Endothelial cell of umbilical vein (primary cell): ENCODE data around the gene OSBPL8. TPM values are rescaled to one million over a fixed set of nuclear protein-coding genes. Genes with fewer than 3 reads are reported as not detected.

Source experiments
- BruUV-seq: library from RNA; stranded (reverse); fragments of 400-500 nt; replicated peaks from 2 replicates; lab custom pipeline; 2021; lab: Mats Ljungman, UMichigan
- CTCF ChIA-PET: fragments of 300-600, 350-600 bp; sonication (Branson Sonifier 250); formaldehyde crosslinking; loops from one replicate; lab custom pipeline; 2021; ENCODE audit warnings: antibody characterized with exemption, inconsistent platforms; lab: Charles Lee
- POLR2A ChIA-PET: fragments of 300-600, 350-600 bp; sonication (Branson Sonifier 250); formaldehyde crosslinking; loops from one replicate; lab custom pipeline; 2021; ENCODE audit warnings: antibody characterized with exemption, inconsistent platforms; lab: Charles Lee
- DNase-seq: peaks from one replicate; pipeline ENCODE4 v3.0.0-alpha.2; 2011; ENCODE audit warnings: low read depth, low spot score
- FAIRE-seq: peaks from 2 replicates; lab custom pipeline; 2011; peaks lifted over from hg19 to GRCh38; lab: Jason Lieb, UNC
- H2AFZ ChIP-seq: 2 replicates; pipeline ENCODE4 v1.6.0; 2012; ENCODE audit warnings: low read depth, low read length, control low read depth, inconsistent platforms
- H3K27ac ChIP-seq: 2 replicates; pipeline ENCODE4 v1.5.1; 2011; ENCODE audit warnings: low read depth, mild to moderate bottlenecking, control low read depth, low read length, moderate library complexity; ENCODE audit not compliant: insufficient read depth
- H3K27me3 ChIP-seq, 2 experiments: 2 replicates each; pipeline versions ENCODE4 v1.6.0 to v1.6.1; 2011; ENCODE audit warnings: low read length in 2 of 2, mixed read lengths in 1 of 2; ENCODE audit not compliant: control insufficient read depth in 2 of 2, insufficient read depth in 2 of 2
- H3K36me3 ChIP-seq, 2 experiments: 2 replicates in 1 of 2; 3 replicates in 1 of 2; pipeline ENCODE4 v1.5.1; 2011; ENCODE audit warnings: low read length in 2 of 2, mild to moderate bottlenecking in 1 of 2, moderate library complexity in 1 of 2; ENCODE audit not compliant: control insufficient read depth in 2 of 2, insufficient read depth in 2 of 2; ENCODE audit errors: extremely low read depth in 1 of 2
- H3K4me1 ChIP-seq: 3 replicates; pipeline ENCODE4 v1.5.1; 2011; ENCODE audit warnings: mild to moderate bottlenecking, low read length; ENCODE audit not compliant: control insufficient read depth, insufficient read depth; ENCODE audit errors: extremely low read depth
- H3K4me2 ChIP-seq: 2 replicates; pipeline ENCODE4 v1.6.1; 2011; ENCODE audit warnings: low read length, control low read depth, mixed read lengths; ENCODE audit not compliant: insufficient read depth
- H3K4me3 ChIP-seq, 3 experiments: fragments of 200-600 bp in 1 of 3; sonication (generic), shearing (Covaris generic) in 1 of 3; replicated peaks in 1 of 3; 2 replicates each; pipeline ENCODE4 v1.5.1; 2011 to 2016; ENCODE audit warnings: control low read depth in 3 of 3, low read length in 3 of 3, mild to moderate bottlenecking in 2 of 3, inconsistent platforms in 1 of 3, low read depth in 1 of 3, moderate library complexity in 1 of 3; ENCODE audit not compliant: insufficient read depth in 1 of 3
- H3K79me2 ChIP-seq: 2 replicates; pipeline ENCODE4 v1.6.0; 2012; ENCODE audit warnings: low read length, inconsistent platforms; ENCODE audit not compliant: control insufficient read depth, insufficient read depth
- H3K9ac ChIP-seq: replicated peaks from 2 replicates; pipeline ENCODE3; 2011; ENCODE audit warnings: low read length, control low read depth; ENCODE audit not compliant: insufficient read depth; ENCODE audit errors: extremely low read depth
- H3K9me1 ChIP-seq: replicated peaks from 3 replicates; pipeline ENCODE4 v1.6.0; 2011; ENCODE audit warnings: mild to moderate bottlenecking, low read length; ENCODE audit not compliant: control insufficient read depth, insufficient read depth; ENCODE audit errors: extremely low read depth
- H3K9me3 ChIP-seq: replicated peaks from 2 replicates; pipeline ENCODE4 v1.5.1; 2012; ENCODE audit warnings: low read length, inconsistent platforms; ENCODE audit not compliant: control insufficient read depth, insufficient read depth
- H4K20me1 ChIP-seq: replicated peaks from 2 replicates; pipeline ENCODE3; 2011; ENCODE audit warnings: mild to moderate bottlenecking, low read length; ENCODE audit not compliant: control insufficient read depth, insufficient read depth; ENCODE audit errors: extremely low read depth
- CTCF ChIP-seq, 2 donors: IDR thresholded peaks; 1 replicate in 1 of 2; 2 replicates in 1 of 2; pipeline ENCODE4 v1.5.1; 2011; ENCODE audit warnings: low read length in 2 of 2, mild to moderate bottlenecking in 2 of 2, moderate library complexity in 2 of 2, control low read depth in 1 of 2, inconsistent platforms in 1 of 2, low read depth in 1 of 2; ENCODE audit not compliant: insufficient read depth in 1 of 2; ENCODE audit errors: extremely low read depth in 1 of 2
- EZH2 ChIP-seq: IDR thresholded peaks from 2 replicates; pipeline ENCODE4 v1.6.1; 2012; ENCODE audit warnings: borderline replicate concordance, low read depth, mild to moderate bottlenecking, moderate library complexity, low read length, inconsistent platforms; ENCODE audit not compliant: severe bottlenecking
- FOS ChIP-seq: IDR thresholded peaks from 2 replicates; pipeline ENCODE4 v1.6.1; 2011; ENCODE audit warnings: mild to moderate bottlenecking, low read length, moderate library complexity, borderline replicate concordance; ENCODE audit not compliant: insufficient read depth
- GATA2 ChIP-seq: IDR thresholded peaks from 2 replicates; pipeline ENCODE4 v1.7.0; 2011; ENCODE audit warnings: low read depth, mild to moderate bottlenecking, moderate library complexity, mixed read lengths, low read length; ENCODE audit not compliant: insufficient read length, insufficient read depth
- JUN ChIP-seq: IDR thresholded peaks from 2 replicates; pipeline ENCODE4 v1.6.1; 2011; ENCODE audit warnings: borderline replicate concordance, low read depth; ENCODE audit not compliant: insufficient read length, insufficient read depth
- MAX ChIP-seq: IDR thresholded peaks from 2 replicates; pipeline ENCODE4 v1.6.1; 2011; ENCODE audit not compliant: insufficient read depth, insufficient read length
- MYC ChIP-seq: IDR thresholded peaks from one replicate; pipeline ENCODE4 v1.6.1; 2011; ENCODE audit warnings: mild to moderate bottlenecking, low read depth, low read length
- POLR2A ChIP-seq: IDR thresholded peaks from 2 replicates; pipeline ENCODE4 v1.6.1; 2012; ENCODE audit warnings: low read depth, mild to moderate bottlenecking, control low read depth, low read length
- POLR2AphosphoS5 ChIP-seq: IDR thresholded peaks from 2 replicates; pipeline ENCODE4 v1.6.1; 2012; ENCODE audit warnings: low read depth, mild to moderate bottlenecking, control low read depth, low read length, moderate library complexity; ENCODE audit not compliant: insufficient read depth
- dilution Hi-C: fragments of 300-500 bp; cut with MboI; formaldehyde crosslinking; loops from one replicate; pipeline ENCODE4 v1.15.0; 2019; ENCODE audit warnings: low sequenced_read_pairs; ENCODE audit not compliant: extremely low pct_ligation_motif_present
- intact Hi-C: fragments of 100-400 bp; cut with micrococcal nuclease; formaldehyde crosslinking; loops from one replicate; pipeline ENCODE4 v1.10.0; 2022
- polyA plus RNA-seq, 4 experiments: library from polyadenylated mRNA; depleted of rRNA in 3 of 4; stranded (reverse) in 3 of 4; unstranded in 1 of 4; fragments of >200 nt; gene quantifications; 2 replicates each; pipeline versions ENCODE4 v1.2.1 to v1.2.3, GENCODE V29; 2011 to 2012; ENCODE audit warnings: missing spikeins in 1 of 4
- total RNA-seq: library from RNA; stranded (reverse); gene quantifications from 2 replicates; pipeline ENCODE4 v1.2.3, GENCODE V29; 2021

Gene OSBPL8
- total and polyA plus RNA-seq, 2 donors (not counting 3 experiments of a cell fraction or from before 2014, with no cell fraction given): 10.3 to 47.6 TPM

- Histone ChIP-seq H3K36me3 (no peaks in the 10 kb centered on the region), H3K27ac (no peak overlapping the region), H3K79me2 (peaks cover 4% of the 10 kb centered on the region), H3K4me2 (no peak overlapping the region), H3K9ac (no peak overlapping the region), H3K9me3 (no peaks in the 10 kb centered on the region), H3K27me3 (no peaks in the 10 kb centered on the region), H3K4me3 (no peak overlapping the region), H2AFZ (no peak overlapping the region), H3K4me1 (no peaks in the 10 kb centered on the region), H4K20me1 (peaks cover 2% of the 10 kb centered on the region), H3K9me1 (no peaks in the 10 kb centered on the region)
- CTCF ChIA-PET: no interaction called here
- DNase-seq: no peak
- POLR2A ChIA-PET: no interaction called here
- dilution Hi-C loops: no loop called here
- no TSS peak for BruUV-seq
- intact Hi-C loops: no loop called here
- no peak for TF ChIP-seq GATA2
- TF ChIP-seq MAX: no peak
- TF ChIP-seq CTCF (IDR thresholded peaks at IDR 0.05; ENCODE audit: extremely low read depth in 1 of 2, insufficient read depth in 1 of 2, low read depth in 1 of 2, low read length in 2 of 2): no peak
- no peak for TF ChIP-seq EZH2
- TF ChIP-seq FOS: no peak
- no peak for TF ChIP-seq POLR2AphosphoS5
- TF ChIP-seq MYC: no peak
- TF ChIP-seq POLR2A: no peak
- TF ChIP-seq JUN: no peak
- no peak for FAIRE-seq
Measured at GRCh38 chr12:76530516-76530915, 29.1 kb downstream of the OSBPL8 start.
